MCF 10A (cell line): Measurements from ENCODE around the gene MAFG. TPM values are rescaled to one million over a fixed set of nuclear protein-coding genes. Genes with fewer than 3 reads are reported as not detected.

Source experiments
- BruUV-seq: library from RNA; stranded (reverse); fragments of 400-500 nt; replicated peaks from 2 replicates; lab custom pipeline; 2021; lab: Mats Ljungman, UMichigan
- CTCF ChIA-PET: fragments of 300-600 bp; sonication (Branson Sonifier 250); formaldehyde crosslinking; extraction: SDS; loops from one replicate; lab custom pipeline; 2021; ENCODE audit warnings: antibody characterized with exemption, inconsistent platforms; lab: Yijun Ruan, JAX
- POLR2A ChIA-PET: fragments of 300-600, 350-650 bp; sonication (Branson Sonifier 250); formaldehyde crosslinking; extraction: SDS; loops from one replicate; lab custom pipeline; 2020; ENCODE audit warnings: antibody characterized with exemption, inconsistent platforms; lab: Yijun Ruan, JAX
- DNase-seq: peaks from one replicate; pipeline ENCODE4 v3.0.0-alpha.2; 2018; ENCODE audit not compliant: unreplicated experiment
- H3K27ac Mint-ChIP-seq: one replicate; pipeline ENCODE4 v1.8.0; 2022; ENCODE audit warnings: mild to moderate bottlenecking, low read depth, mixed read lengths; ENCODE audit not compliant: unreplicated experiment
- H3K27me3 Mint-ChIP-seq: one replicate; pipeline ENCODE4 v1.8.0; 2022; ENCODE audit warnings: mixed read lengths; ENCODE audit not compliant: insufficient read depth, unreplicated experiment
- H3K36me3 Mint-ChIP-seq: one replicate; pipeline ENCODE4 v1.8.0; 2022; ENCODE audit warnings: mild to moderate bottlenecking, moderate library complexity, mixed read lengths; ENCODE audit not compliant: insufficient read depth, unreplicated experiment
- H3K4me1 Mint-ChIP-seq: one replicate; pipeline ENCODE4 v1.8.0; 2022; ENCODE audit warnings: mixed read lengths; ENCODE audit not compliant: insufficient read depth, unreplicated experiment
- H3K4me3 Mint-ChIP-seq: one replicate; pipeline ENCODE4 v1.8.0; 2022; ENCODE audit warnings: mild to moderate bottlenecking, moderate library complexity, mixed read lengths; ENCODE audit not compliant: unreplicated experiment
- H3K9me3 Mint-ChIP-seq: one replicate; pipeline ENCODE4 v1.8.0; 2022; ENCODE audit warnings: mixed read lengths; ENCODE audit not compliant: unreplicated experiment
- intact Hi-C: fragments of 100-400 bp; cut with micrococcal nuclease; formaldehyde crosslinking; loops from 2 replicates; pipeline ENCODE4 v1.14.1; 2022
- total RNA-seq: library from RNA; stranded (reverse); gene quantifications from 2 replicates; pipeline ENCODE4 v1.2.3, GENCODE V29; 2022
- TF ChIP-seq, protein P1 (sequence below): fragments of 200-600 bp; IDR thresholded peaks from one replicate; pipeline ENCODE4 v1.8.0; 2022; ENCODE audit warnings: antibody characterized with exemption, mild to moderate bottlenecking; ENCODE audit not compliant: unreplicated experiment

The MAFG gene
- total RNA-seq, 1 experiment from 2014 or later = 38.1 TPM

DNA sequence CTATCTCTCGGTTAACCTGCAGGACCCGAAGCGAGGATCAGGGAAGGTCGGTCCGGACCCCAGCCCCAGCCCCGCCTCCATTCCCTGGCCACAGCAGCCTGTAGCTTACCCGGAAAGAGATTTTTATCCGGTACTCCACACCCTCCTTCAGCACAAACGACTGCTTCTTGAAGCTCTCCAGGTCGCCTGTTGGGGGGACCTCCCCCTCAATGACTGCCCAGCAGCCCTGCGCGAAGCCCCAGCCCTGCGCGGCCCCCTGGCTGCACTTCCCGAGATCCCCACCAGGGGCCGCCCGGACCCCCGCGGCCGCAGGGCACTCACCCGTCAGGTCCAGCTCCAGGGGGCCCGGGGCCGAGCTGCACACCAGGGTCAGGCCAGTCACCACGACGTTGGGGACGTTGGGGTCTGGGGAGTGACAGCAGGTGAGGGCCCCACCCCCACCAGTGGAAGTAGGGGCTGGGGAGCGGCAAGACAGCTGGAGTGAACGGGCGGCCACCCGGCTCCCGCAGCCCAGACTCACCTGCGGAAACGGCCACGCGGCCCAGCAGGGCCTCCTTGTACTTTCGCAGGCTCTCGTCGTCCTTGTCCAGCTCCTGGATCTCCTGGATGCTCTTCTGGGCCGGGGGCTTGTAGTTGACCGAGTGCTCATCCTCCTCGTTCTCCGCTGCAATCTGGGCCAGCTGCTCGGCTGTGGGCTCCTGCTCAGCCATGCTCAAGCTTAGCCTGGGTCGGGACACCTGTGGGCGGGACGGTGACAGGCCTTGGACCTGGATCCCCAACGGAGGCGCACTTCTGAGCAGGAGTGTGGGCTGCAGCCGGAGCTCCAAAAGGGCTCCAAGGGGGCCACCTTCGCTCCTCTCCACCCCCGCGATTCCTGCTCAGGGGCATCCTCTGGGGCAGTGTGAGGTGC is 58.1 kb downstream of the MAFG start:
- BruUV-seq = no TSS peak
- H3K27ac Mint-ChIP-seq = peak overlapping the region; percentile 69
- H3K36me3 Mint-ChIP-seq = peaks cover 70% of the 10 kb centered on the region
- CTCF ChIA-PET = interaction anchor here (0.6 to 0.7 kb wide), 5 partner anchors 24 to 795 kb away, joined by 3 read pairs; no protein-coding TSS in a partner anchor
- intact Hi-C loops = loop anchor here (10.0 kb wide), 1 partner anchor 45 kb away; the partner anchor contains the start of genes PCYT2 and SIRT7
- DNase-seq = peak; percentile 40
- H3K4me3 Mint-ChIP-seq = peak overlapping the region; percentile 72
- TF ChIP-seq, protein P1, sequence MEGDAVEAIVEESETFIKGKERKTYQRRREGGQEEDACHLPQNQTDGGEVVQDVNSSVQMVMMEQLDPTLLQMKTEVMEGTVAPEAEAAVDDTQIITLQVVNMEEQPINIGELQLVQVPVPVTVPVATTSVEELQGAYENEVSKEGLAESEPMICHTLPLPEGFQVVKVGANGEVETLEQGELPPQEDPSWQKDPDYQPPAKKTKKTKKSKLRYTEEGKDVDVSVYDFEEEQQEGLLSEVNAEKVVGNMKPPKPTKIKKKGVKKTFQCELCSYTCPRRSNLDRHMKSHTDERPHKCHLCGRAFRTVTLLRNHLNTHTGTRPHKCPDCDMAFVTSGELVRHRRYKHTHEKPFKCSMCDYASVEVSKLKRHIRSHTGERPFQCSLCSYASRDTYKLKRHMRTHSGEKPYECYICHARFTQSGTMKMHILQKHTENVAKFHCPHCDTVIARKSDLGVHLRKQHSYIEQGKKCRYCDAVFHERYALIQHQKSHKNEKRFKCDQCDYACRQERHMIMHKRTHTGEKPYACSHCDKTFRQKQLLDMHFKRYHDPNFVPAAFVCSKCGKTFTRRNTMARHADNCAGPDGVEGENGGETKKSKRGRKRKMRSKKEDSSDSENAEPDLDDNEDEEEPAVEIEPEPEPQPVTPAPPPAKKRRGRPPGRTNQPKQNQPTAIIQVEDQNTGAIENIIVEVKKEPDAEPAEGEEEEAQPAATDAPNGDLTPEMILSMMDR = peak; percentile 84
- H3K4me1 Mint-ChIP-seq = peaks cover 18% of the 10 kb centered on the region
- H3K27me3 Mint-ChIP-seq = no peaks in the 10 kb centered on the region
- POLR2A ChIA-PET = interaction anchor here (0.7 to 3.8 kb wide), 13 partner anchors 8 to 229 kb away, joined by 3 to 27 read pairs (median 7); partner anchors contain the start of genes ARL16, HGS, MCRIP1 and MRPL12
- no peaks in the 10 kb centered on the region for H3K9me3 Mint-ChIP-seq

DNA sequence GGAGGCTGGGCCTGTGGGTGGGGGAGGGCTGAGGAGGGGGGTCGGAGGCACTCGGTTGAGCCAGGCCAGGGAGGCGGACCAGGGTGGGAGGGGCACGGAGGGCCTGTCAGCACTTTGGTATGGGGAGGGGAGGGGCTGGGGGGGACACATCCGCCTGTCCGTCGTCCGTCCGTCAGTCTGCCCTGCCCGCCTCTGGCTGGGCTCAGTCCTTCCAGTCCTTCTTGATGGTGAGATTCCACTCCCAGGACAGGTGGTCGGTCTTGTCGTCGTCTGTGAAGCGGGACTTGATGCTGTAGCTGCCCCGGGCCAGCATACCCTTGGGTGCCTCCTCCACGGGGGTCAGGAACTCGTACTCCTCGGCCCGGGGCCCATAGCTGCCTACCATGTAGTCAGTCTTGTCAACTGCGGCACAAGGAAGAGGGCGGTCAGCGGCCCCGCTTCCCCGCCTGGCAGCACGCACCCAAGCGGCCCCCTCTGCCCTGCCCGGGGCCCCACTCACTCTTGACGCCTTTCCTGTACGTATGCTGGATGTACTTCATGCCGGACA is 58.8 kb downstream of the MAFG start:
- BruUV-seq = TSS peak; percentile 56
- no peaks in the 10 kb centered on the region for H3K9me3 Mint-ChIP-seq
- H3K27me3 Mint-ChIP-seq = no peaks in the 10 kb centered on the region
- peaks cover 77% of the 10 kb centered on the region for H3K36me3 Mint-ChIP-seq
- DNase-seq = peak; percentile 77
- peaks cover 19% of the 10 kb centered on the region for H3K4me1 Mint-ChIP-seq
- POLR2A ChIA-PET = interaction anchor here (0.6 to 3.8 kb wide), 7 partner anchors 7 to 67 kb away, joined by 3 to 27 read pairs (median 17); partner anchors contain the start of gene P4HB
- intact Hi-C loops = loop anchor here (10.0 kb wide), 1 partner anchor 46 kb away; the partner anchor contains the start of genes PCYT2 and SIRT7
- H3K4me3 Mint-ChIP-seq = peak overlapping the region; percentile 72
- peak overlapping the region; percentile 69 for H3K27ac Mint-ChIP-seq
- TF ChIP-seq, protein P1 = no peak
- CTCF ChIA-PET = interaction anchor here (0.6 to 0.7 kb wide), 3 partner anchors 24 to 796 kb away, joined by 3 read pairs; no protein-coding TSS in a partner anchor

Other genes starting within 250 kb of the MAFG start
- 34.8 and 38.6 TPM in 2 replicates for gene ARL16, start 243.9 kb downstream of the MAFG start, total RNA-seq
- 160 and 178 TPM in 2 replicates for gene HGS, start 243.7 kb downstream of the MAFG start, total RNA-seq
- gene MRPL12, start 224.4 kb downstream of the MAFG start, total RNA-seq = 82.6 and 143 TPM in 2 replicates
- gene SLC25A10, start 215.5 kb downstream of the MAFG start, total RNA-seq = 5.1 and 9.5 TPM in 2 replicates
- not detected in 2 replicates for gene GCGR, start 123.6 kb downstream of the MAFG start, total RNA-seq
- 35.6 and 39.2 TPM in 2 replicates for gene MCRIP1, start 94.4 kb downstream of the MAFG start, total RNA-seq
- gene PPP1R27, start 92.7 kb downstream of the MAFG start, total RNA-seq = 0.29 TPM in 1 of 2 replicates, not detected in the other
- gene P4HB, start 67.2 kb downstream of the MAFG start, total RNA-seq = 894 and 1,111 TPM in 2 replicates
- 271 and 324 TPM in 2 replicates for gene ARHGDIA, start 56.4 kb downstream of the MAFG start, total RNA-seq
- gene ALYREF, start 36.1 kb downstream of the MAFG start, total RNA-seq = 114 and 115 TPM in 2 replicates
- 144 and 151 TPM in 2 replicates for gene ANAPC11, start 36.0 kb downstream of the MAFG start, total RNA-seq
- gene NPB, start 25.5 kb downstream of the MAFG start, total RNA-seq = 0.28 TPM in 1 of 2 replicates, not detected in the other
- 26.5 and 26.8 TPM in 2 replicates for gene PCYT2, start 16.3 kb downstream of the MAFG start, total RNA-seq
- gene SIRT7, start 9.6 kb downstream of the MAFG start, total RNA-seq = 36.6 and 44.8 TPM in 2 replicates
- gene PYCR1, start 9.6 kb upstream of the MAFG start, total RNA-seq = 151 and 154 TPM in 2 replicates
- gene MYADML2, start 19.5 kb upstream of the MAFG start, total RNA-seq = not detected in 2 replicates
- not detected in 2 replicates for gene NOTUM, start 33.5 kb upstream of the MAFG start, total RNA-seq
- 24.9 and 29.7 TPM in 2 replicates for gene ASPSCR1, start 49.9 kb upstream of the MAFG start, total RNA-seq
- gene CENPX, start 95.1 kb upstream of the MAFG start, total RNA-seq = 27.6 and 35.6 TPM in 2 replicates
- 2.6 and 3.4 TPM in 2 replicates for gene LRRC45, start 95.6 kb upstream of the MAFG start, total RNA-seq
- 7.1 and 9.7 TPM in 2 replicates for gene RAC3, start 103.9 kb upstream of the MAFG start, total RNA-seq
- 77.9 and 111 TPM in 2 replicates for gene DCXR, start 110.0 kb upstream of the MAFG start, total RNA-seq
- 37.9 and 38.0 TPM in 2 replicates for gene RFNG, start 124.1 kb upstream of the MAFG start, total RNA-seq
- gene GPS1, start 124.2 kb upstream of the MAFG start, total RNA-seq = 96.6 and 100 TPM in 2 replicates
- gene DUS1L, start 138.1 kb upstream of the MAFG start, total RNA-seq = 116 and 123 TPM in 2 replicates
- 114 and 120 TPM in 2 replicates for gene FASN, start 170.5 kb upstream of the MAFG start, total RNA-seq